ENCODE data around the gene CDH12. TPM values are rescaled to one million over a fixed set of nuclear protein-coding genes. Genes with fewer than 3 reads are reported as not detected.
"Not testable (repeated sequence)": the region's sequence is repeated elsewhere in the genome, so short reads cannot be mapped to it uniquely, and the experiment has no call there.

The CDH12 gene
- under 0.01 TPM for total RNA-seq

DNA sequence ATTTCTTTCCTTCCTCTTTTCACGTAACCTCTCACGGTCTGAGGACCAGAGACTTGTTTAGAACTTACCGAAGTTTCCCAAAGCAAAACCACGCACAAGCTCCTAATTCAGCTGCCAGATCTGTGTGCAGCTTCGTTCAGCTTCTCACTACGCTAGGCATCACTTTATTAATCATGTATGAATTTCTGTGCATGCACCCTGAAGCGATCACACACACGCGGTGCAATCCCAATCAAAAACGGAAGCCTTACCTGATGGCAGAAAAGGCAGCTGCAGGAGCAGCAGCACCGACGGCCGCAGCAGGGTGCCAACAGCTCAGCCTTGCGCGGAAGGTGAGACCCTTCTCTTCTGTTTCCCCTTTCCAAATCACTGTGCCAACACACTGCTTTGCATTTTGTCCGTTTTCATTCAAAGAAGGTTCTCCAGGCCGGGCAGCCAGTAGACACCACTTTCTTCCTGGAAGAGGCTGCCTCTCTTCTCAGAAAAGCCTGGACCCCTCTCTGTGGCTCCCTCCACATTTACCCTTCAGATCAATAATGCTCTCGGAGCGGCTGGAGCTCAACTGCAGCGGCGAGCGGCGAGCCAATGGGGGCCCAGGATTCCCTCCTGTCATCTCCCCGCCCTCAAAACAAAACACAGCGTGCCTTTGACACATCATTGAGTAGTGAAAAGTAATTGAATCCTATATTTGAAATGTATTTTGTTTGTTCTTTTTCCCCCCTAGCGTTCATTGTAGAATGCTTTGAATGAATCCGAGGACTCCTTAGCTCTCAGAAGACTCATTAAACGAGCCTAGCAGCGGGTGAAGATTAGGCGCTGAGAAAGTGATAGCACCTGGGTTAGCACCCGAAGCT, at the start of gene CDH12:
Gene CDH12 (minus strand): TSS at position 538 of the 854 bp plus-strand sequence.
- H3K4me3 ChIP-seq (ENCODE audit: low read length): no peak within 1 kb of the TSS
- no peaks in the 10 kb centered on the region for H3K4me1 ChIP-seq (ENCODE audit: insufficient read depth, low read length)
- H3K27me3 ChIP-seq (ENCODE audit: insufficient read depth, low read length): no peaks in the 10 kb centered on the region
- no peaks in the 10 kb centered on the region for H3K9me3 ChIP-seq (ENCODE audit: low read depth, low read length)

DNA sequence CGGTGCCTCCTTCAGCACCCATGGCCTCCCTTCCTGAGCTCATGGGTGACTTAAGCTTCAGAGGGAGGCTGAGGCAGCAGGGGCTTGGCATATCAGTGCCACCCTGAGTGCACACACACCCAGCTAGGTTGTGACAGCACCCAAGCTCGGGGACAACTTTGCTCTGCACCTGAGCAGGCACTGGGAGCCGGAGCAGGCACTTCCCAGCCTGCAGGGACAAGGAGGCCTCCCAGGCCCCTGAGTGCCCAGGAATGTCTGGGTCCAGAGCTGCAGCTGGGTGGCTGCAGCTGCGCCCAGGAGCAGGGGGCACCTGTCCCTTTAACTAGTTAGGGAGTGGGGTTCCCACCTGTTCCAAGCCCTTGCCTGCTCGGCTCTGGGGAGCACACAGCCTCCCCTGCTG, 48.7 kb upstream of the CDH12 start:
- H3K9me3 ChIP-seq (ENCODE audit: low read depth, low read length): no peaks in the 10 kb centered on the region
- no peaks in the 10 kb centered on the region for H3K4me1 ChIP-seq (ENCODE audit: insufficient read depth, low read length)
- no peaks in the 10 kb centered on the region for H3K27me3 ChIP-seq (ENCODE audit: insufficient read depth, low read length)
- H3K4me3 ChIP-seq (ENCODE audit: low read length): no peak overlapping the region

- no peaks in the 10 kb centered on the region for H3K27me3 ChIP-seq (ENCODE audit: insufficient read depth, low read length)
- no peak overlapping the region for H3K4me3 ChIP-seq (ENCODE audit: low read length)
- no peaks in the 10 kb centered on the region for H3K9me3 ChIP-seq (ENCODE audit: low read depth, low read length)
- H3K4me1 ChIP-seq (ENCODE audit: insufficient read depth, low read length): no peaks in the 10 kb centered on the region
Measured at GRCh38 chr5:22900801-22901310, 47.7 kb upstream of the CDH12 start.

DNA sequence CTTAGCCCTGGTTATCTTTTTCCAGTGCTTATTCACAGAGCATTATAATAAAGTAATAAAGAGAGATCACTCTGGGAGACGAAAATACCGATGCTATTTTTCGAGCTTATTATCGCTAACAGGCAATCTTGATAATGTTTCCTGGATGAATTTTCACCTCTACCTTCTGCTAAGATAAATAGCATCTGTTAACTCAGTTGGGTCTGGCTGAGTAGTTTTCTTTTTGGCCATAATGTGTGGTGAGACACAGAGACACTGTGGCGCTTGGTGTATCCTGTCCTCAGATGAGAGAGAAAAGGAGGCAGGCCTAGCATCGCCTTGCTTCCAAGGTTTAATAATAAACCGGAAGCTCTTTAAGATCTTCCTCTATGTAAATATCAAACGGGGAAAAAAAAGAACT, 46.2 kb upstream of the CDH12 start:
- no peak overlapping the region for H3K4me3 ChIP-seq (ENCODE audit: low read length)
- no peaks in the 10 kb centered on the region for H3K9me3 ChIP-seq (ENCODE audit: low read depth, low read length)
- no peaks in the 10 kb centered on the region for H3K27me3 ChIP-seq (ENCODE audit: insufficient read depth, low read length)
- H3K4me1 ChIP-seq (ENCODE audit: insufficient read depth, low read length): no peaks in the 10 kb centered on the region

DNA sequence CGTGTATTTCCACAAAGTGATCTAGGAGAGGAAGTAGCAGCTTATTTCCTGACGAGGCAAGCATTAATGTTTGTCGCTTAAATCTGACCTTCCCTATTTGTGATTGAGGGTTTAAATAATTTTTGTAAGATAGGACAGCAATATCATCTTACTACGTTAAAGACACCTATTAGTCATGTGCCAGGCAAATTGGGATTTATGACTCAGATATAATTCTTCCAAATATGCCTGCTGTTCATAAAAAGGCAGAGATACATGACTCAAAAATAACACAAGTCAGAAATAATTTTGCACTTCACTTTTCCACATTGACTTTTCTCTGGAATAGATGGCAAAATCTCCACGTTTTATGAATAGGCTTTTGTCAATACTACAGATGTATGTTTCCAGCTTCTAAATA, 43.0 kb upstream of the CDH12 start:
- H3K4me3 ChIP-seq (ENCODE audit: low read length): no peak overlapping the region
- no peaks in the 10 kb centered on the region for H3K4me1 ChIP-seq (ENCODE audit: insufficient read depth, low read length)
- no peaks in the 10 kb centered on the region for H3K9me3 ChIP-seq (ENCODE audit: low read depth, low read length)
- no peaks in the 10 kb centered on the region for H3K27me3 ChIP-seq (ENCODE audit: insufficient read depth, low read length)

- Histone ChIP-seq H3K9me3 (ENCODE audit: low read depth, low read length) (no peaks in the 10 kb centered on the region), H3K4me1 (ENCODE audit: insufficient read depth, low read length) (no peaks in the 10 kb centered on the region), H3K27me3 (ENCODE audit: insufficient read depth, low read length) (no peaks in the 10 kb centered on the region), H3K4me3 (ENCODE audit: low read length) (no peak overlapping the region)
Measured at GRCh38 chr5:22892441-22892840, 39.3 kb upstream of the CDH12 start.

- Histone ChIP-seq H3K4me1 (ENCODE audit: insufficient read depth, low read length) (no peaks in the 10 kb centered on the region), H3K9me3 (ENCODE audit: low read depth, low read length) (no peaks in the 10 kb centered on the region), H3K4me3 (ENCODE audit: low read length) (no peak overlapping the region), H3K27me3 (ENCODE audit: insufficient read depth, low read length) (no peaks in the 10 kb centered on the region)
Measured at GRCh38 chr5:22889720-22890119, 36.6 kb upstream of the CDH12 start.

- H3K9me3 ChIP-seq (ENCODE audit: low read depth, low read length): no peaks in the 10 kb centered on the region
- no peak overlapping the region for H3K4me3 ChIP-seq (ENCODE audit: low read length)
- H3K4me1 ChIP-seq (ENCODE audit: insufficient read depth, low read length): no peaks in the 10 kb centered on the region
- no peaks in the 10 kb centered on the region for H3K27me3 ChIP-seq (ENCODE audit: insufficient read depth, low read length)
Measured at GRCh38 chr5:22887566-22887965, 34.4 kb upstream of the CDH12 start.

DNA sequence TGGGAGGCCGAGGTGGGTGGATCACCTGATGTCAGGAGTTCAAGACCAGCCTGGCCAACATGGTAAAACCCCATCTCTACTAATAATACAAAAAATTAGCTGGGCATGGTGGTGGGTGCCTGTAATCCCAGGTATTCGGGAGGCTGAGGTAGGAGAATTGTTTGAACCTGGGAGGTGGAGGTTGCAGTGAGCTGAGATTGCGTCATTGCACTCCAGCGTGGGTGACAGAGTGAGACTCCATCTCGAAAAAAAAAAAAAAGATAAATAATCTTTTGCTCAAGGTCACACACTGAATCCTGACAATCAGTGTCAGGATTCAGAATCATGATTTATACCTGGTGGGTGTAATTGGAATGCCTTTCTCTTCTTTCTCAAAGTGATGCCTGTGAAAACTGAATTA, 5.8 kb upstream of the CDH12 start:
- not testable (repeated sequence) for H3K27me3 ChIP-seq (ENCODE audit: insufficient read depth, low read length); H3K4me3 ChIP-seq (ENCODE audit: low read length); H3K9me3 ChIP-seq (ENCODE audit: low read depth, low read length); H3K4me1 ChIP-seq (ENCODE audit: insufficient read depth, low read length)

DNA sequence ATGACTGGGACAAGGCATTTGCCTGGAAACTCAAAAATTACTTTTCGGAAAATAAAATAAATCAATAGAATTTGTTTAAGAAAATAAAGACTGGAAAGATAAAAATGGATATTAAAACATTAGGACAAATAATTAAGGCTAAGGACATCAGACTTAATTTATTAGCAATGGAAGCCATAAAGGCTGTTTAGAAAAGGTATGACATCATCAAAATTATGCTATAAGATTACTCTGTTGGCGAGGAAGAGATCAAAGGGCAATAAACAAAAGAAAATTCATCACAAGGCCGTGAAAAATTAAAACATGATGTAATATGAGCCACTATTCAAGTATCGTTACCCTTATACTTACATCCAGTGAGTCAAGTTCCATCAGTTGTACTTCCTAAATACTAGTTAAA, 2.7 kb upstream of the CDH12 start:
- Histone ChIP-seq H3K9me3 (ENCODE audit: low read depth, low read length) (no peaks in the 10 kb centered on the region), H3K4me3 (ENCODE audit: low read length) (no peak overlapping the region), H3K27me3 (ENCODE audit: insufficient read depth, low read length) (no peaks in the 10 kb centered on the region), H3K4me1 (ENCODE audit: insufficient read depth, low read length) (no peaks in the 10 kb centered on the region)

DNA sequence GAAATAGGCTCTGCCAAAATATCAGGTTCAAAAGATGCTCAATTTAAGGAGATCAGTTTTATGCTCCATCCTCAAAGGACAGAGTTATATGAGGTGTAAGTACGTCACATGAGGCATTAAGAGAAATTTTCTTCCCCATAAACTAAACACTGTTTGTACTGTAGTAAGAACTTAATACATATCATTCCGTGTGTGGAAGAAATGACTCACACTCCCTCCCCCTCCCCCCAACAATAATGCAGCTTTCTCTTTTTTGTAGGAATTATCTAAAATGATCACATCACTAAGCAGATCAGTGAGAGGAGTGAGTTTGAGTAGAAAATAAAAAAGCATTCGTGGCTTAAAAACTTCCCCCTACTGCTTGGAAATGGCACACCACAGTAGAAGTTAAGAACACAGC, 2.2 kb downstream of the CDH12 start:
- H3K4me1 ChIP-seq (ENCODE audit: insufficient read depth, low read length): no peaks in the 10 kb centered on the region
- no peak overlapping the region for H3K4me3 ChIP-seq (ENCODE audit: low read length)
- no peaks in the 10 kb centered on the region for H3K27me3 ChIP-seq (ENCODE audit: insufficient read depth, low read length)
- H3K9me3 ChIP-seq (ENCODE audit: low read depth, low read length): no peaks in the 10 kb centered on the region

- H3K27me3 ChIP-seq (ENCODE audit: insufficient read depth, low read length): no peaks in the 10 kb centered on the region
- H3K4me1 ChIP-seq (ENCODE audit: insufficient read depth, low read length): no peaks in the 10 kb centered on the region
- no peaks in the 10 kb centered on the region for H3K9me3 ChIP-seq (ENCODE audit: low read depth, low read length)
- no peak overlapping the region for H3K4me3 ChIP-seq (ENCODE audit: low read length)
Measured at GRCh38 chr5:22846693-22847092, 6.5 kb downstream of the CDH12 start.

DNA sequence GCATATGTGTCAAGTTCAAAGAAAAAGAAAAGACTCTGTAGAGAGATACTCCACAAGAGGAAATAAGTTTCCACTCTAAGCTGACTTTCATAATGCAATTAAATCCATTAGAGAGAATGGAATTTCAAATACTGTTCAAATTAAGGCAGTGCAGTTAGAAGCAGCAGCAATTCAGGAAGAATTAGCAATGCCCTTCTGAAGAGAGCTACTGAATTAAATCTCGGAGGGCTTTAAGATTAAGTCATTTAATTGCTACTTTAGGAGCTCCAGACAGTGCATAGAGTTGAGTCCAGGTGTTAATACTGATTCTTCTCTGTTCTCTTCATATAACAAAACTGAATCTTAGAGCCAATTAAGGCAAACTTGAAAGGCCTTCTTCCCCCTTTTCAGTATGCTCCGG, 8.5 kb downstream of the CDH12 start:
- no peak overlapping the region for H3K4me3 ChIP-seq (ENCODE audit: low read length)
- no peaks in the 10 kb centered on the region for H3K9me3 ChIP-seq (ENCODE audit: low read depth, low read length)
- no peaks in the 10 kb centered on the region for H3K4me1 ChIP-seq (ENCODE audit: insufficient read depth, low read length)
- no peaks in the 10 kb centered on the region for H3K27me3 ChIP-seq (ENCODE audit: insufficient read depth, low read length)

GRCh38 chr5:22844155-22844554, 9.0 kb downstream of the CDH12 start:
- H3K4me3 ChIP-seq (ENCODE audit: low read length): no peak overlapping the region
- no peaks in the 10 kb centered on the region for H3K9me3 ChIP-seq (ENCODE audit: low read depth, low read length)
- no peaks in the 10 kb centered on the region for H3K27me3 ChIP-seq (ENCODE audit: insufficient read depth, low read length)
- H3K4me1 ChIP-seq (ENCODE audit: insufficient read depth, low read length): no peaks in the 10 kb centered on the region

DNA sequence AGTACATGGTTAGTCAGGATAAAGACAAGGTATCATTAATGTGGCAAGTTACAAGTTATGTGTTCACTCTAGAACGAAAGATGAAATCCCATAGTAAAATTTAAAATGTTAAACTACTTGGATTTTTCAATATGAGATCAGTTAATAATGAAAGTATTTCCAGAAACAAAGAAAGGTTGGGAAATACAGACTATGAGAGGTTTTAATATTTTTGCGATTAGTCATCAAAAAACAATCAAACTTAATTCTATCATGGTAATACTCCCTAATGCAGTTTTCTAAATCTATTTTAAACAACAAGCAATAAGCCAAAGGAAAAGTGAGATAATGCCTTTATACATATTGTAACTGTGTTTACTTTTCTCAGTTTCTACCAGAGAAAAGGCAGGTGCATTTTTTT, 10.6 kb downstream of the CDH12 start:
- H3K27me3 ChIP-seq (ENCODE audit: insufficient read depth, low read length): no peaks in the 10 kb centered on the region
- no peaks in the 10 kb centered on the region for H3K9me3 ChIP-seq (ENCODE audit: low read depth, low read length)
- H3K4me3 ChIP-seq (ENCODE audit: low read length): no peak overlapping the region
- H3K4me1 ChIP-seq (ENCODE audit: insufficient read depth, low read length): no peaks in the 10 kb centered on the region

- Histone ChIP-seq H3K4me1 (ENCODE audit: insufficient read depth, low read length) (no peaks in the 10 kb centered on the region), H3K4me3 (ENCODE audit: low read length) (no peak overlapping the region), H3K27me3 (ENCODE audit: insufficient read depth, low read length) (no peaks in the 10 kb centered on the region), H3K9me3 (ENCODE audit: low read depth, low read length) (no peaks in the 10 kb centered on the region)
Measured at GRCh38 chr5:22837803-22838202, 15.3 kb downstream of the CDH12 start.
